Parathyroid adenoma (tissue), 2 donors: ENCODE data around the gene ENAH.

ENCODE experiments used
- H2AFZ ChIP-seq: fragments of 300-600 bp; sonication (generic); one replicate; pipeline ENCODE4 v1.7.0; 2017; ENCODE audit warnings: antibody characterized with exemption, mild to moderate bottlenecking
- H3K27ac ChIP-seq: fragments of 300-600 bp; sonication (generic); one replicate; pipeline ENCODE4 v1.7.0; 2017
- H3K27me3 ChIP-seq: fragments of 300-600 bp; sonication (generic); one replicate; pipeline ENCODE4 v1.7.0; 2017; ENCODE audit warnings: low read length; ENCODE audit not compliant: control insufficient read depth, insufficient read depth
- H3K36me3 ChIP-seq: fragments of 300-600 bp; sonication (generic); one replicate; pipeline ENCODE4 v1.7.0; 2017; ENCODE audit warnings: low read length; ENCODE audit not compliant: control insufficient read depth, insufficient read depth
- H3K4me1 ChIP-seq: fragments of 300-600 bp; sonication (generic); one replicate; pipeline ENCODE4 v1.7.0; 2017; ENCODE audit warnings: control low read depth
- H3K4me2 ChIP-seq: fragments of 300-600 bp; sonication (generic); one replicate; pipeline ENCODE4 v1.7.0; 2017; ENCODE audit warnings: low read length
- H3K4me3 ChIP-seq: fragments of 300-600 bp; sonication (generic); one replicate; pipeline ENCODE4 v1.7.0; 2017; ENCODE audit warnings: low read depth, low read length
- H3K79me2 ChIP-seq: fragments of 300-600 bp; sonication (generic); one replicate; pipeline ENCODE4 v1.7.0; 2017; ENCODE audit warnings: control low read depth
- H3K9ac ChIP-seq: fragments of 300-600 bp; sonication (generic); one replicate; pipeline ENCODE4 v1.7.0; 2017; ENCODE audit warnings: mild to moderate bottlenecking
- H3K9me3 ChIP-seq: fragments of 300-600 bp; sonication (generic); one replicate; pipeline ENCODE4 v1.7.0; 2017; ENCODE audit warnings: low read length; ENCODE audit not compliant: control insufficient read depth
- TF ChIP-seq, protein P1 (sequence below): fragments of 300-600 bp; sonication (generic); IDR thresholded peaks from one replicate; pipeline ENCODE4 v1.7.0; 2017; ENCODE audit warnings: antibody characterized with exemption, mild to moderate bottlenecking
- donor health status: primary hyperparathyroidism.

The ENAH gene

GRCh38 chr1:225668222-225668621, 15.3 kb upstream of the ENAH start:
- Histone ChIP-seq H3K9me3 (no peaks in the 10 kb centered on the region), H3K9ac (no peak overlapping the region), H3K4me3 (no peak overlapping the region), H3K27ac (no peak overlapping the region), H2AFZ (no peak overlapping the region), H3K27me3 (no peaks in the 10 kb centered on the region), H3K36me3 (no peaks in the 10 kb centered on the region), H3K4me1 (peaks cover 3% of the 10 kb centered on the region), H3K79me2 (no peaks in the 10 kb centered on the region), H3K4me2 (no peak overlapping the region)
- TF ChIP-seq, protein P1, sequence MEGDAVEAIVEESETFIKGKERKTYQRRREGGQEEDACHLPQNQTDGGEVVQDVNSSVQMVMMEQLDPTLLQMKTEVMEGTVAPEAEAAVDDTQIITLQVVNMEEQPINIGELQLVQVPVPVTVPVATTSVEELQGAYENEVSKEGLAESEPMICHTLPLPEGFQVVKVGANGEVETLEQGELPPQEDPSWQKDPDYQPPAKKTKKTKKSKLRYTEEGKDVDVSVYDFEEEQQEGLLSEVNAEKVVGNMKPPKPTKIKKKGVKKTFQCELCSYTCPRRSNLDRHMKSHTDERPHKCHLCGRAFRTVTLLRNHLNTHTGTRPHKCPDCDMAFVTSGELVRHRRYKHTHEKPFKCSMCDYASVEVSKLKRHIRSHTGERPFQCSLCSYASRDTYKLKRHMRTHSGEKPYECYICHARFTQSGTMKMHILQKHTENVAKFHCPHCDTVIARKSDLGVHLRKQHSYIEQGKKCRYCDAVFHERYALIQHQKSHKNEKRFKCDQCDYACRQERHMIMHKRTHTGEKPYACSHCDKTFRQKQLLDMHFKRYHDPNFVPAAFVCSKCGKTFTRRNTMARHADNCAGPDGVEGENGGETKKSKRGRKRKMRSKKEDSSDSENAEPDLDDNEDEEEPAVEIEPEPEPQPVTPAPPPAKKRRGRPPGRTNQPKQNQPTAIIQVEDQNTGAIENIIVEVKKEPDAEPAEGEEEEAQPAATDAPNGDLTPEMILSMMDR = no peak

GRCh38 chr1:225667362-225667761, 14.4 kb upstream of the ENAH start:
- TF ChIP-seq, protein P1 = no peak
- Histone ChIP-seq H3K36me3 (no peaks in the 10 kb centered on the region), H3K9me3 (no peaks in the 10 kb centered on the region), H3K27ac (no peak overlapping the region), H3K9ac (no peak overlapping the region), H3K4me1 (peaks cover 3% of the 10 kb centered on the region), H2AFZ (no peak overlapping the region), H3K4me2 (no peak overlapping the region), H3K79me2 (no peaks in the 10 kb centered on the region), H3K27me3 (no peaks in the 10 kb centered on the region), H3K4me3 (no peak overlapping the region)

GRCh38 chr1:225666495-225666894, 13.6 kb upstream of the ENAH start:
- H3K9me3 ChIP-seq = no peaks in the 10 kb centered on the region
- H3K4me3 ChIP-seq = no peak overlapping the region
- no peaks in the 10 kb centered on the region for H3K79me2 ChIP-seq
- no peak overlapping the region for H3K4me2 ChIP-seq
- H3K9ac ChIP-seq = no peak overlapping the region
- H3K27me3 ChIP-seq = no peaks in the 10 kb centered on the region
- no peaks in the 10 kb centered on the region for H3K36me3 ChIP-seq
- peak overlapping the region; percentile 42 for H2AFZ ChIP-seq
- TF ChIP-seq, protein P1 = no peak
- H3K4me1 ChIP-seq = peaks cover 7% of the 10 kb centered on the region
- H3K27ac ChIP-seq = no peak overlapping the region

- H3K9ac ChIP-seq = no peak overlapping the region
- no peak overlapping the region for H3K4me3 ChIP-seq
- TF ChIP-seq, protein P1 = no peak
- H3K4me1 ChIP-seq = peaks cover 7% of the 10 kb centered on the region
- H3K27me3 ChIP-seq = no peaks in the 10 kb centered on the region
- H3K79me2 ChIP-seq = no peaks in the 10 kb centered on the region
- no peaks in the 10 kb centered on the region for H3K9me3 ChIP-seq
- no peaks in the 10 kb centered on the region for H3K36me3 ChIP-seq
- no peak overlapping the region for H3K27ac ChIP-seq
- H2AFZ ChIP-seq = no peak overlapping the region
- H3K4me2 ChIP-seq = no peak overlapping the region
Observed at GRCh38 chr1:225664762-225665161, 11.8 kb upstream of the ENAH start.

- H3K36me3 ChIP-seq = no peaks in the 10 kb centered on the region
- no peaks in the 10 kb centered on the region for H3K79me2 ChIP-seq
- H3K4me2 ChIP-seq = peak overlapping the region; percentile 1
- H2AFZ ChIP-seq = no peak overlapping the region
- H3K4me1 ChIP-seq = peaks cover 7% of the 10 kb centered on the region
- no peak overlapping the region for H3K4me3 ChIP-seq
- H3K9ac ChIP-seq = no peak overlapping the region
- H3K9me3 ChIP-seq = no peaks in the 10 kb centered on the region
- H3K27me3 ChIP-seq = no peaks in the 10 kb centered on the region
- H3K27ac ChIP-seq = peak overlapping the region; percentile 49
- TF ChIP-seq, protein P1 = no peak
Observed at GRCh38 chr1:225662155-225662554, 9.2 kb upstream of the ENAH start.
